H1 (cell line): Measurements from ENCODE around the gene KLHL2.

Experiments
- CEBPB ChIP-seq: IDR thresholded peaks from 2 replicates; pipeline ENCODE4 v1.6.1; 2012; ENCODE audit warnings: low read depth, low read length
- CTCF ChIP-seq, 3 experiments: IDR thresholded peaks; 1 replicate in 2 of 3; 2 replicates in 1 of 3; pipeline versions ENCODE4 v1.5.1 to v1.6.1; 2011; ENCODE audit warnings: low read length in 3 of 3, mild to moderate bottlenecking in 3 of 3, inconsistent platforms in 2 of 3, low read depth in 1 of 3, moderate library complexity in 1 of 3; ENCODE audit not compliant: insufficient read depth in 1 of 3; ENCODE audit errors: control extremely low read depth in 1 of 3
- POLR2A ChIP-seq, 2 experiments: IDR thresholded peaks; 1 replicate in 1 of 2; 2 replicates in 1 of 2; pipeline ENCODE4 v1.6.1; 2011; ENCODE audit warnings: low read depth in 2 of 2, low read length in 2 of 2, mild to moderate bottlenecking in 2 of 2; ENCODE audit errors: control extremely low read depth in 1 of 2
- POLR2AphosphoS5 ChIP-seq: IDR thresholded peaks from 2 replicates; pipeline ENCODE4 v1.6.1; 2011; ENCODE audit warnings: low read depth, low read length
- RAD21 ChIP-seq, 2 experiments: IDR thresholded peaks in 1 of 2; conservative IDR thresholded peaks in 1 of 2; 2 replicates each; pipeline ENCODE4 v1.6.1; 2011; ENCODE audit warnings: low read depth in 2 of 2, low read length in 2 of 2, improper control_type of control experiment in 1 of 2, inconsistent platforms in 1 of 2, mild to moderate bottlenecking in 1 of 2, moderate library complexity in 1 of 2
- ZNF274 ChIP-seq: IDR thresholded peaks from 2 replicates; pipeline ENCODE4 v1.7.0; 2012; ENCODE audit warnings: low read length, borderline replicate concordance; ENCODE audit errors: extremely low read depth

GRCh38 chr4:165164257-165164656 is 43.1 kb upstream of the KLHL2 start:
- TF ChIP-seq POLR2AphosphoS5: no peak
- no peak for TF ChIP-seq CTCF (IDR thresholded peaks at IDR 0.05; ENCODE audit: control extremely low read depth in 1 of 3, insufficient read depth in 1 of 3, low read depth in 1 of 3, low read length in 3 of 3)
- TF ChIP-seq ZNF274: no peak
- no peak for TF ChIP-seq CEBPB
- no peak for TF ChIP-seq RAD21 (IDR thresholded peaks at IDR 0.05 in 1 of 2, conservative IDR thresholded peaks at IDR 0.05 in 1 of 2; ENCODE audit: low read depth in 2 of 2, low read length in 2 of 2)
- no peak for TF ChIP-seq POLR2A (IDR thresholded peaks at IDR 0.05; ENCODE audit: control extremely low read depth in 1 of 2, low read depth in 2 of 2, low read length in 2 of 2)
